ENCODE measurements around the gene TBC1D10A.

TBC1D10A gene

GRCh38 chr22:30326706-30327362 lies at the start of gene TBC1D10A:
Gene TBC1D10A (minus strand): TSS chr22:30326941. CDS start chr22:30326881, 60 bp downstream.
- in situ Hi-C loops (cut with MboI; ENCODE audit: low sequenced_read_pairs, unreplicated experiment): no loop called here
- TF ChIP-seq CTCF (IDR thresholded peaks at IDR 0.05; ENCODE audit: borderline replicate concordance, control extremely low read depth, extremely low read depth, insufficient read depth, missing control alignments): no peak
- peak; percentile 100 for DNase-seq (ENCODE audit: low spot score)

GRCh38 chr22:30375312-30375849 lies 48.6 kb upstream of the TBC1D10A start:
- no peak for DNase-seq (ENCODE audit: low spot score)
- no peak for TF ChIP-seq CTCF (IDR thresholded peaks at IDR 0.05; ENCODE audit: borderline replicate concordance, control extremely low read depth, extremely low read depth, insufficient read depth, missing control alignments)
- in situ Hi-C loops (cut with MboI; ENCODE audit: low sequenced_read_pairs, unreplicated experiment): no loop called here

- DNase-seq (ENCODE audit: low spot score): no peak
- in situ Hi-C loops (cut with MboI; ENCODE audit: low sequenced_read_pairs, unreplicated experiment): no loop called here
- no peak for TF ChIP-seq CTCF (IDR thresholded peaks at IDR 0.05; ENCODE audit: borderline replicate concordance, control extremely low read depth, extremely low read depth, insufficient read depth, missing control alignments)
These were observed 46.9 kb upstream of the TBC1D10A start for GRCh38 chr22:30373331-30374325.

GRCh38 chr22:30372915-30373314 lies 46.2 kb upstream of the TBC1D10A start:
- DNase-seq (ENCODE audit: low spot score): no peak
- in situ Hi-C loops (cut with MboI; ENCODE audit: low sequenced_read_pairs, unreplicated experiment): no loop called here
- no peak for TF ChIP-seq CTCF (IDR thresholded peaks at IDR 0.05; ENCODE audit: borderline replicate concordance, control extremely low read depth, extremely low read depth, insufficient read depth, missing control alignments)

GRCh38 chr22:30371981-30372380 lies 45.2 kb upstream of the TBC1D10A start:
- DNase-seq (ENCODE audit: low spot score): no peak
- no peak for TF ChIP-seq CTCF (IDR thresholded peaks at IDR 0.05; ENCODE audit: borderline replicate concordance, control extremely low read depth, extremely low read depth, insufficient read depth, missing control alignments)
- in situ Hi-C loops (cut with MboI; ENCODE audit: low sequenced_read_pairs, unreplicated experiment): no loop called here

- in situ Hi-C loops (cut with MboI; ENCODE audit: low sequenced_read_pairs, unreplicated experiment): no loop called here
- no peak for TF ChIP-seq CTCF (IDR thresholded peaks at IDR 0.05; ENCODE audit: borderline replicate concordance, control extremely low read depth, extremely low read depth, insufficient read depth, missing control alignments)
- DNase-seq (ENCODE audit: low spot score): no peak
These were observed 44.6 kb upstream of the TBC1D10A start for GRCh38 chr22:30371321-30371720.
